RPMI8226 (cell line): ENCODE results near the gene CDH11.

Source experiments
- DNase-seq: peaks from one replicate; pipeline ENCODE4 v3.0.0-alpha.2; 2015

The CDH11 gene

DNA sequence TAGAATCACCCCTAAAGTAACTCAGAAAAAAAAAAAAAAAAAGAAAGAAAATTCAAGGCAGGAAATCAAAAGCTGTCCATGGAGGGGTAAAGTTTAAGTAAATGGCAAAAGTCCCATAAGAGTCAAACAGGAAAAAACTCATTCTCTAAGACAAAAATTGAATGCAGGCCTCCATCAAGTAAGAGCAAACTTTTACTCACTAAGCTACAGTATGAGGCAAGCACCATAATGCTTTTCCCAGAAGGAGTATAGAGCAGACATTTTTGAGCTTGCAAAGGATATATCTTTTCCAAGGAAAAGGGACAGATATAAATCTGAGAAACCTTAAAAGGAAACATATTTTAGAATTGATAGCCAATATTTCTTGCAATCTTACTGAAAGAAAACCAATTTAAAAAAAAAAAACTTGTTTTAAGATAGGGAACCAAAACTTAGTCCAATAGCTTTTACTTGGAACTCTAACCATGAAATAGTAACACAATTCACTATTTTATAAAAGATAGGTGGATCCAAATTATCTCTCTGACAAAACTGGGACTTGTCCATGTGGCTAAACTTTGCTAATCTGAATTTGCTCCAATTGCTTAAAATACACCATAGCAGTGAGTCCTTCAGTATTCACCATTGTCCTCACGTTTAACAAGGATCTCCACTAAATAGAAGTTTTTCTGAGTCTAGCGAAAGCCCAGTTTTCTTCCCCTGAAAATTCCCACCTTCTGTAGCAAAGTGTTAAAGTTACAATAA, 99.8 kb downstream of the CDH11 start:
- no peak for DNase-seq

DNA sequence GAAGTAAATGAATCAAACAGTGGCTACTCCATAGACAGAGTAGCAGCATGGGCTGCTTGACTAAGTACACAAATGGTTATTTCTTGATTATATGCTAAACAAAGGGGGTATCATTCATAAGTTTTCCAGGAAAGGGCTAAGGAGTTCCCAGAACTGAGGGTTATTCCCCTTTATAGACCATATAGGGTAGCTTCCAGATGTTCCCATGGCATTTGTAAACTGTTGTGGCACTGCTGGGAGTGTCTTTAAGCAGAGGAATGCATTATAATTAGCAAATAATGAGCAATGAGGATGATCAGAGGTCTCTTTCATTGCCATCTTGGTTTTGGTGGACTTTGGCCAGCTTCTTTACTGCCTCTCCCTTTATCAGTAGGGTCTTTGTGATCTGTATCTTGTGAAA, 105.1 kb downstream of the CDH11 start:
- DNase-seq = no peak

DNA sequence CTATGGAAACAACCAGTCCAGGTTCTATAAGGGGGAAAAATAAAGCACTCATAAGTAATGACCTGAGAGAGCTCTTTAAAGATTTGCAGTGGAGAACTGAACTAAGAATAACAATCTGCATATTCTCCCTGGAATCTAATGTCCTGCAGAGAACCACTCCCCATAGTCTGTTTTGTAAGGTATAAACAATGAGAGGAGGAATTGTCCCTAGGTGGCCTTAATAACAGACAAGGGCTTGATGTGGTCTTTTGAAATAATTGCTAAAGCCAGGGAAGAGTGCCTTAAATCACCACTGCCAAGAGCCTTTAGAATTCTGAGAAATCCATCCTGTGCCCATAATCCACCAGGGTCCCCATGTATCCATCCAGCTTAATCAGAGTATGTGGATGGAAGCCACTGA, 106.3 kb downstream of the CDH11 start:
- DNase-seq = no peak

DNA sequence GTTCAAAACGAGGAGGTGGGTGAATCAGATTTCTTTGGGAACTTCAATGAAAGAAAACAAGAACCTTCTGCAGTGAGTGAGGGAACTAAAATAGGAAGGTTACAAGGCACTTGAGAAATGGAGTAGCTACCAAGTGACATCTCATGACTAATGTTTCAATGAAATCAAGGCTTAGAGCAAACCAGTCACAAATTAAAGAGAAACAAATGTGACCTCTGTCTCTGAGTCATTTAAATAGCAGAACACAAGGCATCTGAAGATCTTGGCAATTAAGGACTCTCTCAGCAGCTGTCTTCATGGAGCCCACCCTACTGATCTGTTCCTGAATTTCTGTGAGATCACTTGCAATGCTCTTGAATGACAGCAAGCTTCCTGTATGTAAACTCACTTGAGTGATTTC, 109.5 kb downstream of the CDH11 start:
- no peak for DNase-seq

DNA sequence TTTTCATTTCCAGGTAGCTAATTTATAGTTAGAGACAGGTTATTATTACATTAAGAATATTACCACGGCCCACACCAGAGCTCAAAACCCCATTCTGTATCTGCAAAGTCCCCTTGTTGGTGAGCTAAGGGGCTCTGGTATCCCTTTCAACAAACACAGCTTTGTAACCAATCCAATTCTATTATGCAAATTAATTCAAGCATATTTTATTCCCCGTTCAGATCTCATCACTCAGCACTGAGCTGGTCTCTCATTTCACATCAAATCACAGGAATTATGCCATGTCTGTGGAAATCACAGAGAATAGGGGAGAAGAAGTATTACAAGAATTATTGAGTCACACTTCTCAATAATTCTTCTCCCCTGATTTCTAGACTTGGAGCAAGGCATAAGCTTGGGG, 111.7 kb downstream of the CDH11 start:
- DNase-seq = no peak

DNA sequence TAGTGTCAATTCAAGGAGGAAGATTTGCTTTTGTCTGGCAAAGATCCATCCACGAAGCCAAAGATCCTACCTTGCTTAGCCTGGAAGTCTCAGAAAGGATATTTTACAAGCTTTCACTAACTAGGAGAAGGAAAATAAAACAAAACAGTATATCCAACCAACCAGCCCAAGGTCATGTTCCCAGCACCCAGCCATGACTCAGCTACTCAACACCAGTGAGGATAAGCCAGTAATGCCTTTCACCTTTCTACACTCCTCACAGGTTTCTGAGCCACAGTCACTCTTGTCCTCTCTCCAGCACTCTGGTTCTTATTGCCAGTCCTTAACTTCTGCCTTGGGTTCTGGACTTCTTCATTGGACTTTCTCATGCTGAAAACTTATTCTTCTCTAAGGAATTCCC, 116.2 kb downstream of the CDH11 start:
- no peak for DNase-seq

DNA sequence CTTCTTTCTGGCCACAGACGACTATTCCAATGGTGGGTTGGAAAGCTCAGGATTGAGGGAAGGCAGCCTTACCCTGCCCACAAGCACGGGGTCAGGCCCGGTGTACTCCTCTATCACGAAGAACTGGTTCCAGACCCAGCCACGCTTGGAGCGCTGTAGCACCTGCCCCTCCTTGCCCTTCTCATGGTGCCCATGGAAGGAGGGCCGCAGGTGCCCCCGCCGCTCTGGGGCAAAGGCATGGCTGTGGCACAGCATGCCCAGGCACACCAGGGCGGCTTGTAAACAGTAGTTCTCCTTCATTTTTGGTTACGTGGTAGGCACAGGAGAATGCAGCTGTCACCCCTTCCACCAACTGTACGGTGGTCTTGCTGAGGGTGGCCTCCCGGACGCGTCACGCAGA, 117.3 kb downstream of the CDH11 start:
- no peak for DNase-seq

DNA sequence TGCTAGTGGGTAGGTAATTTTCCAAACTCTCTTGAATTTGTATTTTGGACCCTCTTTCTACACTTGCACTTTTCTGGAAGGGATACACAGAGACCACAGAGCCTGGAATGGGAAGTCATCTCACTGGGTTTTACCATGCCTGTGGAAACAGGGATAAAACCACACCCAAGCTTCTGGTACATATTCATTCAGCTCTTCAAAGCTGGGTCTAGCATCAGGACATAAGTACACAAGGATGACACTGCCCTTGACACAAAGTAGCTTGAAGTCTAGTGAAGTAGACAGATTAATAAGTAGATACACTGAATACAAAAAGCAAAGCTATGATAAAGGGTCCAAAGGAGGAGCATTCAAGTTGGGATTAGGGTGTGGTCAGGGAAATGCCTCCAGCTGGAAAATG, 118.2 kb downstream of the CDH11 start:
- no peak for DNase-seq

DNA sequence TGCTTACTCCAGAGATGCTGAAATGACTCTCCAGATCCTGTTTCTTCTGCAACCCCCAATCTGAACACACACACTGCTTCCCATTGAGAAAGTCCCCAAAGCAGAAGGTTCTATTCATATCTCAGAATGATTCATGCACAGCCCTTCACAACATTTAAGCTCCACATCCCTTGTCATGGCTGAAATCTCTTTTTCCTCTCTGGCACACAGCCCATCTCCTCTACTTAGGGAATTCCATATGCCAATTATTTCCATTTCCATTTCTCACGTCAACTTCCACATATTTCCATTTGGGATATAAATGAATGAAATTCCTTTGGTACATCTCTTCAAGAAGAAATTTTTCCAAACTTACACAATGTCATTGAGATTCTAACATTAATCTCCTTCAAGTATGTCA, 119.6 kb downstream of the CDH11 start:
- no peak for DNase-seq

DNA sequence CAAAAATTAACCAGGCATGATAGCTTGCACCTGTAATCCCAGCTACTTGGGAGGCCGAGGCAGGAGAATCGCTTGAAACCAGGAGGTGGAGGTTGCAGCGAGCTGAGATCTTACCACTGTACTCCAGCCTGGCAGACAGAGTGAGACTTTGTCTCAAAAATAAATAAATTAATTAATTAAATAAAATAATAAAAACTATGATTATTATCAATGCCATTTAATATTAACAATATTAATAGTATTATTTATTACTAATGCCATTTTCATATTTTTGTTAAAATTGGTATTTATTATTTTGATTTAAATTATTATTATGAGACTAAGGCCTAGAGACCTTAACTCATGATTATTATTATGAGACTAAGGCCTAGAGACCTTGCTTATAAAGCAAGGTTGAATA, 121.2 kb downstream of the CDH11 start:
- no peak for DNase-seq

DNA sequence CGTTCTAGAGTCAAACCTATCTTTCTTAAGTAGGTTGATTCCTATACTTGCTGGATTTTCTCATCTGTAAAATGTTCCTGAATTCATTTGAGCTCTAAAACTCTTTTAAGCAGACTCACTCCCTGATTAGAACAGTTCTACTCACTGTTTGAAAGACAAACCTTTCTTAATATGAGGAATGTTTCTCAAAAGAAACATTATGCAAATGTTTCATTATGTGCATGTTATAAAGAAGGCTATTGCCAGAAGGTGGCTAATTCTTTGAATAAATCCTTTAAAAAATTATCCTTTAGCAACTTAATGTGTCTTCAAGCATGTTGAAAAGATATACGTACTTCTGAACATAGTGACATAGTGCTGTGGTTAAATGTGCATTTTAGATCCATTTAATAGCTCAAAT, 124.1 kb downstream of the CDH11 start:
- no peak for DNase-seq

DNA sequence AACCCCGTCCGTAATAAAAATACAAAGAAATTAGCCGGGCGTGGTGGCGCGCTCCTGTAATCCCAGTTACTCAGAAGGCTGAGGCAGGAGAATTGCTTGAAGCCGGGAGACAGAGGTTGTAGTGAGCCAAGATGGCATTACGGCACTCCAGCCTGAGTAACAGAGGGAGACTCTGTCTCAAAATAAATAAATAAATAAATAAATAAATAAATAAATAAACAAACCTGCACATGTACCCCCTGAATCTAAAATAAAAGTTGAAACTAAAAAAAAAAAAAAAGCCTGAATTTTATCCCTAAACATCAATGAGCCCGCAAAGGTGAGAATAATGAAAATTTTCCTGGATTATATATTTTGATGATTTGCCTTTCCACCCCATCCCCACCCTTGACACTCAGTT, 124.7 kb downstream of the CDH11 start:
- DNase-seq = no peak

DNA sequence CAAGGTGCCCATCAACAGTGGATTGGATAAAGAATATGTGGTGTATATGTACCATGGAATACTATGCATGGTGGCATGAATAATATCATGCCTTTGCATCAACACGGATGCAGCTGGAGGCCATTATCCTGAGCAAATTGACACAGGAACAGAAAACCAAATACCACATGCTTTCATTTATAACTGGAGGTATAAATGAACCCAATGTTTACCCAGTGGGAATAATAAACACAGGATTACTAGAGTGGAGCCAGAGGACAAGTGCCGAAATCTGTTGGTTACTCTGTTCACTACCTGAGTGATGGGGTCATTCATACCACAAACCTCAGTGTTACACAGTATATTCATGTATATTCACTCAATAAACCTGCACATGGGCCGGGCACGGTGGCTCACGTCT, 125.2 kb downstream of the CDH11 start:
- no peak for DNase-seq

DNA sequence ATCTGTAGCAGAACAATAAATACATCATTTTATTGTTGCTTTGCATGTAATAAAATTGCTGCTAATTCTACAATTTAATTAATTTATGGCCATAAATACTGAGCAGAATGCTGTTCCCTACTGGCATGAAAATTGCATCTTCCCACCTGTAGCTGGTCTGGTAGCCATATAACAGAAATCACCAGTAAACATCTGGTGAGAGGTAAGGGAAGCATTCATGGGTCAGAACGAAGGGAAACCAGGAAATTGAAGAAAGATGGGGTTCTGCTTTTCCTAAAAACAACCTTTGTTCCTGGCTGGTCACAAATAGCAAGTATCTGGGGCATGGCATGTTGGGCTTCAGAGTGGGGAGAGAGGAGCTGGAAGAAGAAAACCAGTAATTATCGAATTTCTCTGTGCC, 128.4 kb downstream of the CDH11 start:
- DNase-seq = no peak

DNA sequence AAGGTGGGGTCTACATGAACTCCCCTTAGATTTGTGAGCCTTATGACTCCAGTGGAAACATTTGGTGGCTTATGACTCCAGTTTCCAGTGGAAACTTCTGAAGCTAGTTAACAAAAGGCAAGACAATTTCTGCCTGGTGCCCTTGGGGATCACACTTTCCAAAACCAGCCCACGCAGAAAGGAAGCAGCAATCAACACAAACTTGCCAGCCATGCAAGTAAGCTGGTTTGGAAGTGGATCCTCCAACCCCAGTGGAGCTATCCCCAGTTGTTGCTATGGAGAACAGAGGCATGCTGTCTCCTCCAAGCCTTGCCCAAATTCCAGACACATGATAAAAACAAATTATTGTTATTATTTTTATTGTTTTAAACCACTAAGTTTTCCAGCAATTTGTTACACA, 130.9 kb downstream of the CDH11 start:
- no peak for DNase-seq

DNA sequence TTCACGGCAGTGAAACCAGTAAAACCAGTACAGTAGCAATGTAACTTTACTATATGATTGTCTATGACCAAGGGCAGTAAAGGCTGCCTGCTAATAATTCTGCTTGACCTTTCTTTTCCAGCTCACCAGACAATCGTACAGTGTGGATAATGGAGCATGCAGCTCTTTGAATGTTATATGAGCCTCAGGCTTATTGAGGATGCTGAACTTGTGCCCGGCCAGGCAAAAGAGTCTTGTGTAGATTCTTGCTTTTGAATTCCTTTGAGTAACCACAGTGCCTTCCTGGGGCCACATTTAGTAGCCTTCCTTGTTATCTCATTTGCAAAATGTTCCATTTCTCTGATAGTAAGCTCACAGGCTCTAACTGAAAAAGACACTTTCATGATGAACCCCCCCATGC, 131.8 kb downstream of the CDH11 start:
- DNase-seq = no peak

DNA sequence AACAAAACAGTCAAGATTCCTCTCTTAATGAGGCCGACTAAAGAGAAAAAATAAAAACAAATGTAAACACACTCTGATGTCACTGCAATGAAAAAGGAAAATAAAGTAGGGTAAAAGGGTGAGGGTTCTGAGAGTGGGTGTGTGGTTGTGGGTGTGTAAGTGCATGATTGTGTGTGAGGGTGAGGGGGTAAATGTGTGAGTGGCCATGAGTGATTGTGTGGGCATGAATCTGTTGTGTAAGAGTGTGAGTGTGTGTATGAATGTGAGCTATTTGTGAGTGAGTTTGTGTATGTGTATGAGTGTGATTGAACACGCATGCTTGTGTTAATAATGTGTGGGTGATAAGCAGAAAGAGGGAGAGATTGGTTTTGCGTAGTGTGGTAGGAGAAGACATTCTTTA, 132.8 kb downstream of the CDH11 start:
- no peak for DNase-seq

DNA sequence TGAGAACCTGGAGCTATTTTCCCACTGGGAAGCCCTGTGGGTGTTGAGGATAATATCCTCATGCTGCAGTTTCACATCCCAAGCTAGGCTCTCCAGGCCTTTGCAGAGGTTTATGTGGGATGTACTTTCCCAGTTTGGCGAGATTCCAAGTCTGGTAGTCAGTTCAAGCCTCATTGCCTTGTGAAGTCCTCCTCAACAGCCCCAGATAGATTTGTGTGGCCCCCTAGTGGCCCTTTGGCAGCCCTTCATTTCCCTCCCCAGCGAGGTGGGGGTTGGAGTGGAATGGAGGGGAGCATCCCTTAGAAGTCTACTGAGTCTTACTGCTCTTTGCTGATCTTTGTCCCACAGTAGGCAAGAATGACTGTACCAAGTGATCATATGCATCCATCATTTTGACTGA, 137.9 kb downstream of the CDH11 start:
- peak; percentile 48 for DNase-seq

DNA sequence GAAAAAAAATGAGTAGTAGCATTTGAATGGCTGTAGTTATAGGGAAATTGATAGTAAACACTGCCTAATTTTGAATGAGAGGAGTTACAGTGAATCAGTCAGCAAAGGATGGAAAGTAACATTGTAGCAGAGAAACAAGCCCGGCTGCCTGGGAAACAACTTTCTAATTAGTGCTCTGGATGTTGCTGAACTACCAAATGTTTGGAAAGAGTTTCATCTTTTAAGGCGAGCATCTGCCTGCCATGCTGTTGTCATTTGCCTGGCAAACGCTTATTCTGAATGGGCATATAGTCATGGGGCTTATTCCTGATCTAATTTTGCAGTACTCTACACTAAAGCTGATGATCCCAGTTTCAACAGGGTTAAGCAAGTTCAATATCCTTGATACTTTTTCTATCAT, 138.6 kb downstream of the CDH11 start:
- DNase-seq = peak; percentile 3

DNA sequence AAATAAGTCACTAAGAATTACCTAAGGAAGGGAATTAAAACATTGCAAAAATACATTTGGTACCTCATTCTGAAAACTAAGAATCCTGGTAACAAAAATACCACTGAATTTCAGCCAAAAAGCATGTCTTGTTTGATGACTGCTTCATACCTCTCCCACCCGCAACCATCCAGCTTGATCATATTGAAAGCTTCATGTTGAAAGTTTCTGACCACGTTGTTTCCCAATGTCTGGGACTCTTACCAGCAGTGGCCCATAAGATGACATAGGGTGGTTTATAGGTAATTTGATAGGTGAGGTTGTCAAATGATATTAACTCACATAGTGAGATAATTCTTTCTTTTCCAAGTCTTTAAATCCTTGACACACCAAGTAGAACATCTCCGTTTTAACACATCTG, 139.3 kb downstream of the CDH11 start:
- DNase-seq = no peak

DNA sequence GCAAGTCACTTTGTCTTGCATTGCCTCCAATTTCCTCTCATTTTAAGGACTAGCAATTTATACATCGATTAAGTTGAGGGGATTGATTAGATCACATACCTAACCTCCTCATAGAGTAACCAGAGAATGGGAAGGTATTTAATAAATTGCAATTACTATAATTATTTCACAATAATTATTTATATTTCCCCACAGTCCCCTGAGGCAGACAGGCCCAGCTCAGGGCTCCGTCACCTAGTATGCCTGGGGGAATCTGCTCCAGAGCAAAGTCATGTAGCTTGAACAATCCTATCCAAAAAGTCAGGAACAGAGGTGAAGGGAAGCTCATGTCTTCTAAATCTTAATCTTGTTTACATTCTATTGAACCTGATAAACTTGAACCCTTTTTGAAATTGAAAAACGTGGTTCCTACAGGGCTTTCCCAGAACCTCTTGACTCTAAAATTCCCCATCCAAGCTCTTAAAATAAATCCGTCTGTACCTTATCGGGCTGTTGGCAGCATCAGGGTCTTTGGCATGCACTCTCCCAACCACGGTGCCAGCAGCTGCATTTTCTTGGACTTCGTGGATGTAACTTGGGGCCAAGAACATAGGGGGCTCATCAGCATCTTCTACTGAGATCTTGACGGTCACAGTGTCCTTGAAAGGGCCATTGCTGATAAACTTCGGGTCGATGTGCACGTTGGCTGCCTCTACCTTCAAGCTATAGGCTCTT, 140.1 kb downstream of the CDH11 start:
- no peak for DNase-seq

DNA sequence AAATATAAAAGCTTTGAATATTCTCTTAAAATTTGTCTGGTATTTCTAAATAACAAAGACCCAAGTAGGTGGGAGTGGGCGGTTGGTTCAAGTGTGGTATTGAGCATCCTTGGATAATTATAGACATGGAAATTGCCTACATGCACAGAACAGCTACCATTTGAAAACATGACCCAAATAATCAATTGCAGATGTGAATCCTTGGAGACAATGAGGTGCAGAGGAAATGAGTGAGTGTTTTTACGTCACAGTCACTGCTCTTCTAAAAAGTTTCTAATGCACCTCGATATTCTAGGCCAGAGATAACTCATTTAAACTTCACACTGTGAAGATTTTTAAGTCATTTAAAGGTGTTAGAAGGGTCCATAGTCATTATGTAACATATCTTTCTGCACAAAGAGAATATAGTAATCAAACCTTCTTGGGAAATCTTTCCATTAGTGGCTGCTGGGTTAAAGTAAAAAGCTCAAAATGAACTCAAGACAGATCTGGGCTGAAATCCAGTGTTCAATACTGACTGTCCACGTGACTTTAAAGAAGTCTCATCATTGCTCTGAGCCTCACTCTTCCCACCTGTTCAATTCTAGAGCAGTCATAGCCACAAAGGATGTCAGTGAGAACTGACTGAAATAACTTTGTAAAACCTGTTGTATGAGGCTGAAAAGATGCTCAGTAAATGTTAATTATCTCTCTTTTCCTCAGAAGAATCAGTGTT, 144.5 kb downstream of the CDH11 start:
- DNase-seq = no peak

DNA sequence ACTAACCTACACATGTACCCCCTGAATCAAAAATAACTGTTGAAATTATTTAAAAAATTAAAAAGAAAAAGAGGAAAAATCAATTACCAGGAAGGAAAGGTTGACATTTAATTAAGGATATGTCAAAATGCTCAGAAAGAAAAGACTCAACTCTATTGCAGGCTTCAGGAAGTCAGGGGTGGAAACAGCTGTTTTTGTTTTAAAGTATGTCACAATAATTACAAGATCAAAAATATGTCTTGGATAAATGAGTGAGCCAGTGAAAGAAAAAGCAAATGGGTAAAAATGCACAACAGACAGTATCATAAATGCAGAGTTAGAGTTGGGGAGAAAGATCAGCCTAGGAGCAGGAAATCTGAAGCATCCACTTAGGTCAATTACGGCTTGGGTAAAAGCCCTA, 146.0 kb downstream of the CDH11 start:
- DNase-seq = no peak

DNA sequence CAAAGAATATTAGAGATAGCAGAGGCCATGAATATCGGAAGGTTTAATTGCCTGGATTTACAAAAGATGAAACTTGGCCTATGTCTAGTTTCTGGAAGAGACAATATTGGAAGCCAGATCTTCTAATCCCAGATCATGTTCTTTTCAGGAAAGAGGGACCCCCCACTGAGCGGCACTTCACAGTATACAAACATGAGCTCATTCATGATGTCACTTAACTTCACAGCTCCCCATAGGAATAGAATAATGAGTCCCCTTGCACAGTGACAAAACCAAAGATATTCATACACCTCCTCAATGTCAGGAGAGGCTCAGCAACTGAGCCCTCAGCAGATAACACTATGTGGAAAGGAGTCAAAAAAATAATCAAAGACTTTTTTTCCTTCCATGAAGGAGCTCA, 147.5 kb downstream of the CDH11 start:
- DNase-seq = no peak
